Erythroblast (primary cell): ENCODE results near the gene DENND1B.

Experiments
- GATA1 ChIP-seq: IDR thresholded peaks from 2 replicates; pipeline ENCODE4 v1.6.1; 2011; ENCODE audit warnings: low read depth, mild to moderate bottlenecking, control low read depth, low read length, moderate library complexity
- POLR2A ChIP-seq: IDR thresholded peaks from 2 replicates; pipeline ENCODE4 v1.6.1; 2011; ENCODE audit warnings: mild to moderate bottlenecking, low read length

GRCh38 chr1:197810812-197811211, 35.5 kb upstream of the DENND1B start:
- TF ChIP-seq POLR2A (no peak), GATA1 (no peak)
